B cell (primary cell): Measurements from ENCODE around the gene PRKN.

Experiments
- CTCF ChIP-seq: fragments of 200-600 bp; IDR thresholded peaks from one replicate; pipeline ENCODE4 v1.8.0; 2022; ENCODE audit warnings: antibody characterized with exemption, mild to moderate bottlenecking
- EZH2 ChIP-seq: IDR thresholded peaks from 2 replicates; pipeline ENCODE4 v1.6.1; 2012; ENCODE audit warnings: borderline replicate concordance, low read depth, mild to moderate bottlenecking, moderate library complexity, low read length; ENCODE audit not compliant: insufficient read depth, poor library complexity, severe bottlenecking

- TF ChIP-seq CTCF = no peak
- TF ChIP-seq EZH2 = no peak
Measured at GRCh38 chr6:161668665-161669064, 1058.9 kb downstream of the PRKN start.
